ENCODE measurements around the gene ARID1A. TPM values are rescaled to one million over a fixed set of nuclear protein-coding genes. Genes with fewer than 3 reads are reported as not detected.
"Not testable (repeated sequence)": the region's sequence is repeated elsewhere in the genome, so short reads cannot be mapped to it uniquely, and the experiment has no call there.

Gene ARID1A
- total and polyA plus RNA-seq, 12 donors, result 11.3 to 90.3 (median 51.1) TPM

GRCh38 chr1:26797627-26798026 is 101.8 kb downstream of the ARID1A start:
- intact Hi-C loops (cut with DNase I), result no loop called here
- WGBS, 4 donors, result 83 to 93% (median 89%) methylated on average over 2 of the region's 2 CpGs
- Histone ChIP-seq H3K27me3 (no peaks in the 10 kb centered on the region), H3K9me3 (replicated peaks in 1 of 3) (no peaks in the 10 kb centered on the region), H3K27ac (no peak overlapping the region), H3K36me3 (replicated peaks in 1 of 2) (peaks cover 0 to 17% of the 10 kb centered on the region in 2 donors), H3K4me1 (replicated peaks in 1 of 2) (peaks cover 19 to 21% of the 10 kb centered on the region in 2 donors), H3K4me3 (no peak overlapping the region)
- no peak for TF ChIP-seq CTCF (IDR thresholded peaks at IDR 0.05)
- TF ChIP-seq POLR2A (IDR thresholded peaks at IDR 0.05), result no peak
- no peak for DNase-seq

- peaks cover 19 to 21% of the 10 kb centered on the region in 2 donors for H3K4me1 ChIP-seq (replicated peaks in 1 of 2)
- intact Hi-C loops (cut with DNase I), result no loop called here
- WGBS, 4 donors, result 6 to 24% (median 17%) methylated on average over 4 to 5 of the region's 5 CpGs
These were observed 103.8 kb downstream of the ARID1A start for GRCh38 chr1:26799479-26800142.

GRCh38 chr1:26803932-26804331 is 108.1 kb downstream of the ARID1A start:
- intact Hi-C loops (cut with DNase I); H3K27ac ChIP-seq; H3K27me3 ChIP-seq; H3K4me3 ChIP-seq; H3K36me3 ChIP-seq (replicated peaks in 1 of 2); H3K9me3 ChIP-seq (replicated peaks in 1 of 3); DNase-seq: not testable (repeated sequence)
- 96 to 100% (median 98%) methylated on average over 8 to 27 of the region's 36 CpGs for WGBS, 4 donors
- peaks cover 16 to 21% of the 10 kb centered on the region in 2 donors for H3K4me1 ChIP-seq (replicated peaks in 1 of 2)

More at GRCh38 chr1:26799479-26800142, 103.8 kb downstream of the ARID1A start:
- Histone ChIP-seq H3K27ac (peak overlapping the region; percentile 52 to 92 (median 82)), H3K4me3 (peak overlapping the region in 1 of 4 donors; percentile 31), H3K9me3 (replicated peaks in 1 of 3) (no peaks in the 10 kb centered on the region), H3K36me3 (replicated peaks in 1 of 2) (peaks cover 0 to 11% of the 10 kb centered on the region in 2 donors), H3K27me3 (no peaks in the 10 kb centered on the region)
- TF ChIP-seq POLR2A (IDR thresholded peaks at IDR 0.05) (peak in 1 of 2 donors; percentile 65), CTCF (IDR thresholded peaks at IDR 0.05) (no peak)
- DNase-seq, result peak; percentile 59 to 93 (median 88)

GRCh38 chr1:26810105-26810504 is 114.3 kb downstream of the ARID1A start:
- DNase-seq, result peak; percentile 65 to 86 (median 73)

More at GRCh38 chr1:26810105-26810504, 114.3 kb downstream of the ARID1A start:
- H3K4me1 ChIP-seq (replicated peaks in 1 of 2); H3K4me3 ChIP-seq; H3K36me3 ChIP-seq (replicated peaks in 1 of 2); H3K27me3 ChIP-seq; H3K9me3 ChIP-seq (replicated peaks in 1 of 3); H3K27ac ChIP-seq: not testable (repeated sequence)
- peak; percentile 54 to 76 (median 70) for TF ChIP-seq CTCF (IDR thresholded peaks at IDR 0.05)
- 49 to 55% (median 52%) methylated on average over 9 to 11 of the region's 11 CpGs for WGBS, 4 donors
- intact Hi-C loops (cut with DNase I), result loop anchor here in 1 of 2 donors (10.0 kb wide), 1 partner anchor 65 kb away; no protein-coding TSS in a partner anchor
